ENCODE data around the gene GFY.

The GFY gene

DNA sequence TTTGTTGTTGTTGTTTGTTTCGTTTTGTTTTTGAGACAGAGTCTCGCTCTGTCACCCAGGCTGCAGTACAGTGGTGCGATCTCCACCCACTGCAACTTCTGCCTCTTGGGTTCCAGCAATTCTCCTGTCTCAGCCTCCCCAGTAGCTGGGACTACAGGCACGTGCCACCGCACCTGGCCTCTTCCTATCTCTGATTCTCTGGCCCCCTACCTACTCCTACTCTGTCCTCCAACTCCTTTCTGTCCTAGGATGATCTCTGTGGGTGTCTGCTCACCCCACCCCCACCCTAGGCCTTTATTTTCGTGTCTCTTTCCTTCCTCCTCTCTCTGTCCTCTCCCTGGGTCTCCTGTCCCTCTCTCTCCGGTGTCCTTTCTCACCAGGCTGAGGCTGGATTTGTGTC is 25.2 kb downstream of the GFY start:
- peaks cover 19% of the 10 kb centered on the region for H3F3A ChIP-seq (ENCODE audit: insufficient read depth, low read length)
- H3K4me2 ChIP-seq (ENCODE audit: low read depth, low read length), result peak overlapping the region; percentile 80
- peaks cover 35% of the 10 kb centered on the region for H3K79me2 ChIP-seq (ENCODE audit: low read length)
- H3K9me3 ChIP-seq (replicated peaks; ENCODE audit: insufficient read depth, low read length), result no peaks in the 10 kb centered on the region
- H3K4me3 ChIP-seq (ENCODE audit: low read length), result 0 out of 2 replicates have a peak overlapping the region, but pooled peaks have one; percentile 5
- no peaks in the 10 kb centered on the region for H3K36me3 ChIP-seq (replicated peaks; ENCODE audit: insufficient read depth, low read length)
- no peak overlapping the region for H3K27ac ChIP-seq (ENCODE audit: low read length)
- no peaks in the 10 kb centered on the region for H4K20me1 ChIP-seq (ENCODE audit: insufficient read depth, low read length)
- TF ChIP-seq EZH2 (optimal IDR thresholded peaks at IDR 0.05; ENCODE audit: low read depth, low read length) (no peak), CTCF (IDR thresholded peaks at IDR 0.05; ENCODE audit: low read length) (no peak), EZH2phosphoT487 (IDR thresholded peaks at IDR 0.05; ENCODE audit: low read length) (no peak)
- no peaks in the 10 kb centered on the region for H3K9me2 ChIP-seq (replicated peaks; ENCODE audit: insufficient read depth, low read length)
- H3K9ac ChIP-seq (ENCODE audit: low read length), result peak overlapping the region; percentile 5; the same call in 1 of the 2 replicates
- DNase-seq, result no peak
- no peaks in the 10 kb centered on the region for H3K27me3 ChIP-seq (replicated peaks; ENCODE audit: insufficient read depth, low read length)
- no peak overlapping the region for H2AFZ ChIP-seq (ENCODE audit: low read length)
- H3K4me1 ChIP-seq (ENCODE audit: low read length), result peaks cover 12% of the 10 kb centered on the region; the same call in 1 of the 2 replicates

DNA sequence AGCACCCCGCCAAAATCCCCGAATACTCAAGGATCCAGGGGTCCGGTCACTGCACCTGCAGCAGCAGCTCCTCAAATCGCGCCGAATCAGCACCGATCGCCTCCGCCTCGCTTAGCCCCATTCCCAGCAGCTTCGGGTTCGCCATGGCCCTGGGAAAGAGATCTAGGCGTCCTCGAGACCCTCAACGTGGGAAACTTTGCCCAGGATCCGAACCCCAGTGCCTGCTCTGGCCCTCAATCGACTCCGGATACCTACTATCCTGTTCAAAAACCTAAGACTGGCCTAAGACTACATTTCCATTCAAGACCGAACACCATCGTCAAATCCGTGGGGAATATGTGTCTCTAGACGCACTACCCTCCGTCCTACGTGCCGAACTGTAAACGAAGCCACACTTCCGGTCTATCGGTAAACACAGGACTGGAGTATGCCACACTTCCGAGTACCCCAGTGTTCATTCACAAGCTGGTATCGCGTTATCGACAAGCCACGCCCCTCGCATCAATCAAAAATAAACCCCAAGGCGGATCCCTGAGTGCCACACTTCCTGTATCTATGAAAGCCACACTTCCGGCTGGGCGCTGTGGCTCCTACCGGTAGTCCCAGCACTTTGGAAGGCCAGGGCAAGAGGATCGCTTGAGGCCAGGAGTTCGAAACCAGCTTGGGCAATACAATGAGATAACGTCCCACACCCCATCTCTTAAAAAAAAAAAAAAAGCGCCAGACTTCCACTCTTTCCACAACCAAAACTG is 26.4 kb downstream of the GFY start, which contains the start of gene PIH1D1:
Gene PIH1D1, minus strand, starts transcription at position 385 of the 752 bp plus-strand sequence. Its CDS starts 240 bp downstream, at position 145.
- Histone ChIP-seq H3K36me3 (replicated peaks; ENCODE audit: insufficient read depth, low read length) (no peaks in the 10 kb centered on the region), H3K4me1 (ENCODE audit: low read length) (peaks cover 12% of the 10 kb centered on the region; the same call in 1 of the 2 replicates), H3K27me3 (replicated peaks; ENCODE audit: insufficient read depth, low read length) (no peaks in the 10 kb centered on the region), H3K9me2 (replicated peaks; ENCODE audit: insufficient read depth, low read length) (no peaks in the 10 kb centered on the region), H3K9ac (ENCODE audit: low read length) (peak within 1 kb of the TSS; percentile 87), H3K4me2 (ENCODE audit: low read depth, low read length) (peak within 1 kb of the TSS; percentile 80), H4K20me1 (ENCODE audit: insufficient read depth, low read length) (no peaks in the 10 kb centered on the region), H3K4me3 (ENCODE audit: low read length) (peak within 1 kb of the TSS; percentile 84), H2AFZ (ENCODE audit: low read length) (peak within 1 kb of the TSS; percentile 55; the same call in 1 of the 2 replicates), H3F3A (ENCODE audit: insufficient read depth, low read length) (peaks cover 19% of the 10 kb centered on the region), H3K9me3 (replicated peaks; ENCODE audit: insufficient read depth, low read length) (no peaks in the 10 kb centered on the region), H3K79me2 (ENCODE audit: low read length) (peaks cover 37% of the 10 kb centered on the region), H3K27ac (ENCODE audit: low read length) (peak within 1 kb of the TSS; percentile 75; the same call in 1 of the 2 replicates)
- DNase-seq, result peak; percentile 100
- TF ChIP-seq EZH2phosphoT487 (IDR thresholded peaks at IDR 0.05; ENCODE audit: low read length) (no peak), CTCF (IDR thresholded peaks at IDR 0.05; ENCODE audit: low read length) (no peak), EZH2 (optimal IDR thresholded peaks at IDR 0.05; ENCODE audit: low read depth, low read length) (no peak)

DNA sequence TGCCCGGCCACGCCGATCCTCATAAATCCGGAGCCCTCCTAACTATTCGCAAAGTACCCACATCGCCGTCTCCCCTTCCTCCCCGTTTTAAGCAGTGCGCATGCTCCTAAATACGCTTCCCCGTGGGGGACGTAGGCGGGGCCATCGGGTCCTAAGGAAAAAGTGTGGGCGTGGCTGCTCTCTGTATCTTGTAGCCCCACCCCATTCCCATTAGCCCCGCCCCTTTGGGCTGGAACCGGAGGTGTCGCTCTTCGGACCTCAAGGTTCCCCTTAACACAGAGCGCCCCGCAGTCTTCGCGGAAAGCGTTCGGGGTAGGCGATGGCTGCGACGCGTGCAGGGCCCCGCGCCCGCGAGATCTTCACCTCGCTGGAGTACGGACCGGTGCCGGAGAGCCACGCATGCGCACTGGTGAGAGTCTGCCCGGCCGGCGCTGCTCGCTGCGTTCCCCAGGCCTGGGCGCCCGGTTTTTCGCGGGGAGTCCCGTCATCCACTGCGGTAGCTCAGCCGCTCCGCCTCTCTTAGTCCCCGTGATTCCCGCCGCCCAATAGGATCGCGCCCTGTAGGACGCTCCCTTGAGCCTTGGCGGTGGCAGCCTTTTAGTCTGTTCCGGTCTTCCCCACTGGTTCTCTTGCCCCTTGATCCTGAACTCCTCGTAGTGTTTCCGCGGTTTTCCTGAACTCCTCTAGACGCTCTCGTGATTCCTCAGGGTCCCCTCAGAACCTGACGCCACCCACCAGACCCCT is 28.0 kb downstream of the GFY start, which contains the start of gene ALDH16A1:
Gene ALDH16A1, plus strand, starts transcription at position 213 of the 744 bp plus-strand sequence. Its CDS starts 107 bp downstream, at position 320.
- H3K9me2 ChIP-seq (replicated peaks; ENCODE audit: insufficient read depth, low read length), result no peaks in the 10 kb centered on the region
- peak within 1 kb of the TSS; percentile 75 for H3K27ac ChIP-seq (ENCODE audit: low read length)
- no peaks in the 10 kb centered on the region for H3K9me3 ChIP-seq (replicated peaks; ENCODE audit: insufficient read depth, low read length)
- no peak for TF ChIP-seq CTCF (IDR thresholded peaks at IDR 0.05; ENCODE audit: low read length)
- no peak for TF ChIP-seq EZH2phosphoT487 (IDR thresholded peaks at IDR 0.05; ENCODE audit: low read length)
- TF ChIP-seq EZH2 (optimal IDR thresholded peaks at IDR 0.05; ENCODE audit: low read depth, low read length), result no peak
- DNase-seq, result peak; percentile 98
- H3K36me3 ChIP-seq (replicated peaks; ENCODE audit: insufficient read depth, low read length), result no peaks in the 10 kb centered on the region
- peak within 1 kb of the TSS; percentile 59 for H3K4me2 ChIP-seq (ENCODE audit: low read depth, low read length)
- H3K4me3 ChIP-seq (ENCODE audit: low read length), result peak within 1 kb of the TSS; percentile 70
- H3K27me3 ChIP-seq (replicated peaks; ENCODE audit: insufficient read depth, low read length), result no peaks in the 10 kb centered on the region
- H3K9ac ChIP-seq (ENCODE audit: low read length), result peak within 1 kb of the TSS; percentile 87
- peaks cover 17% of the 10 kb centered on the region for H3K4me1 ChIP-seq (ENCODE audit: low read length)
- H3K79me2 ChIP-seq (ENCODE audit: low read length), result peaks cover 37% of the 10 kb centered on the region
- no peaks in the 10 kb centered on the region for H4K20me1 ChIP-seq (ENCODE audit: insufficient read depth, low read length)
- H2AFZ ChIP-seq (ENCODE audit: low read length), result peak within 1 kb of the TSS; percentile 55
- peaks cover 16% of the 10 kb centered on the region for H3F3A ChIP-seq (ENCODE audit: insufficient read depth, low read length)
